ENCODE results near the gene RNASEH1.
A peak's percentile ranks its signal among the peaks of the same experiment; 100 is the strongest.

The RNASEH1 gene

GRCh38 chr2:3545788-3546478, 12.2 kb downstream of the RNASEH1 start:
- no peak for DNase-seq

- no peak for DNase-seq
Observed at GRCh38 chr2:3543023-3543683, 15.0 kb downstream of the RNASEH1 start.

GRCh38 chr2:3542107-3542506, 16.0 kb downstream of the RNASEH1 start:
- DNase-seq, result no peak

GRCh38 chr2:3539836-3540235, 18.3 kb downstream of the RNASEH1 start:
- DNase-seq, result no peak

- DNase-seq, result peak; percentile 19
Observed at GRCh38 chr2:3536682-3537632, 21.2 kb downstream of the RNASEH1 start.

- no peak for DNase-seq
Observed at GRCh38 chr2:3535794-3536681, 22.1 kb downstream of the RNASEH1 start.

- no peak for DNase-seq
Observed at GRCh38 chr2:3535467-3535793, 22.7 kb downstream of the RNASEH1 start.

GRCh38 chr2:3534251-3534814, 23.8 kb downstream of the RNASEH1 start:
- DNase-seq, result no peak

- DNase-seq, result no peak
Observed at GRCh38 chr2:3533836-3534235, 24.3 kb downstream of the RNASEH1 start.

- no peak for DNase-seq
Observed at GRCh38 chr2:3532941-3533340, 25.2 kb downstream of the RNASEH1 start.

- no peak for DNase-seq
Observed at GRCh38 chr2:3529316-3530025, 28.7 kb downstream of the RNASEH1 start.

GRCh38 chr2:3527886-3528785, 30.0 kb downstream of the RNASEH1 start:
- no peak for DNase-seq

GRCh38 chr2:3526871-3527270, 31.3 kb downstream of the RNASEH1 start:
- DNase-seq, result no peak

GRCh38 chr2:3523551-3524041, 34.5 kb downstream of the RNASEH1 start:
- DNase-seq, result no peak

- DNase-seq, result no peak
Observed at GRCh38 chr2:3522961-3523421, 35.1 kb downstream of the RNASEH1 start.

GRCh38 chr2:3520591-3520990, 37.5 kb downstream of the RNASEH1 start:
- DNase-seq, result no peak

- DNase-seq, result peak; percentile 68
Observed at GRCh38 chr2:3519255-3520205, 38.6 kb downstream of the RNASEH1 start, which contains the start of gene ADI1. ADI1 (minus strand) TSS chr2:3519531; CDS start chr2:3519487, 44 bp downstream.

GRCh38 chr2:3518496-3519254, 39.5 kb downstream of the RNASEH1 start:
- peak; percentile 96 for DNase-seq
